Measurements from ENCODE around the gene ILKAP.

Gene ILKAP

DNA sequence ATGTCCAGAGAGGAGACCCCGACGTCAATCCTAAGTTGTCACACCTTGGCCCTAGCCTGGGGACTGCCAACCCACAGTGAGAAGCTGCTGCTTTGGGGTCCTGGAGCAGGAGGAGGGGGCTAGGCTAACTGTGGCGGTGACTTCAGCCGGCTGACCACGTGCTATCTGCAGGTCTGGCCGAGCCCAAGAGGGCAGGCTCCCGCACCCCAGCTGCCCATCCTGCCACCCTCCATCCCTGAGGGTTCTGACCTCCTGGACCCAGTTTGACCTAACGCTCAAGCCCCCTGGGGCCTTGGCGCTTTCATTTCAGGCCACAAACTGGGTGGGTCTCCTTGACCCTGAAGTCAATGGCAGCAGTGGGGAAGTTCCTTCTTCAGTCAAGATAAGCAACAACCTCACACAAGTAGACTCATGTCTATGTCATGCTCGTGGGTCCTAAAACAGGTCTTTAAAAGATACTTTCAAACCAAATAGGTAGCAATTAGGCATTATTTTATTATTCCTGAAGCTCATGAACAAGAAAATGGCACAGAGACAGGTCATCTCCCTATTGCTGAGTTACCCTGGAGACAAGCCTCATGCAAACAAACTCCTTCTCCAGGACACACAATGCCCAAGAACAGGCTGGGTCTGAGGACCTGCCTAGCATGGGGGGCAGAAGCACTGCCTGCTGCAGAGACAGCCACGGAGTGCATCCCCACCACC, 34.1 kb upstream of the ILKAP start:
- DNase-seq (ENCODE audit: low read depth in 2 of 3, low spot score in 2 of 3): no peak

DNA sequence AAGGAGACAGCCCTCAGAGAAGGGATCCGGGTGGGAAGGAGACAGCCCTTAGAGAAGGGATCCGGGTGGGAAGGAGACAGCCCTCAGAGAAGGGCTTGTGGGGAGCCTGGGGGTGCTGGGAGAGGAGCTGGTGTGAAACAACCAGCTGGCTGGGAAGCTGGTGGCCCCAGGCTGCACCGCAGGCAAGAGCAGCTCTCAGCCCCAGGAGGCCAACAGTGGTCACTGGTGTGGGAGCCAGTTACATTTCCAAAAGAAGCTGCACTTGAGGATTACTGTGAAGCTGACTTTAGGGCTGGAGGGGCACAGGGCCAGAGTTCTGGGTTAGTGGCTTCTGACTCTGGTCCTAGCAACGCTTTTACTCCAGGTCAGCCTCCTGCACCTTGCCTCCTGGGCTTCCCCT, 33.1 kb upstream of the ILKAP start:
- no peak for DNase-seq (ENCODE audit: low read depth in 2 of 3, low spot score in 2 of 3)

DNA sequence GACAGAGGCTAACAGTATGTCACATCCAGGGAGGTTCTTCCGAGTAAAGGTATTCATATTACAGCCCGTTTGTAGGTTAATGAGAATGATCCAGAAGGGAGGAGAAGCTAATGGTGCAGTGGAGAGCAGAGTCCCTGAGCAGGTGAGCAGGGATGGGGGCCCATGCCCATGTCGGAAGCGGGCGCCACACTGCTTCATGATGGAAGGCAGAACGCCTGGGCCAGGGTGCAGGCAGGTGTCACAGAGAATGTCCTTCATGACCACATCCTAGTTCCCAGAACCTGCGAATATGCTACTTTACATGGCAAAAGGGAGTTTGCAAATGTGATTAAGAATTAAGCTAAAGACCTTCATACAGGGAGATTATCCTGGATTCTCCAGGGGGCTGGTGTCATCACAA, 32.4 kb upstream of the ILKAP start:
- no peak for DNase-seq (ENCODE audit: low read depth in 2 of 3, low spot score in 2 of 3)

DNA sequence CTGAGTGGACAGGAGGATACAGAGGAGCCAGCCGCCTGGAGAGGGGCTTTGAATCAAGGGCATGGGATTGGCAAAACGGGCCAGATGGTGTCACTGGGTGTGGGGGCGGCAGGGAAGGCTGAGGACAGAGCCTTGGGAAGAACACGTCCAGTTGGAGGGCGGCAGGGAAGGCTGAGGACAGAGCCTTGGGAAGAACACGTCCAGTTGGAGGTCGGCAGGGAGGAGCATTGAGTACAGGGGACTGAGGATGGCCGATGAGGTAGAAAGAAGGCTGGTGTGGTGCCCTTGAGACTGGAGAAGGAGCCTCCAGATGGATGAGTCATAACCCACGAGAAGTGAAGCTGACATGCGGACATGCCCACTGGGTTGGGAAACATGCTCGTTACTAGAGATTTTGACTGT, 31.8 kb upstream of the ILKAP start:
- DNase-seq (ENCODE audit: low read depth in 2 of 3, low spot score in 2 of 3): no peak

DNA sequence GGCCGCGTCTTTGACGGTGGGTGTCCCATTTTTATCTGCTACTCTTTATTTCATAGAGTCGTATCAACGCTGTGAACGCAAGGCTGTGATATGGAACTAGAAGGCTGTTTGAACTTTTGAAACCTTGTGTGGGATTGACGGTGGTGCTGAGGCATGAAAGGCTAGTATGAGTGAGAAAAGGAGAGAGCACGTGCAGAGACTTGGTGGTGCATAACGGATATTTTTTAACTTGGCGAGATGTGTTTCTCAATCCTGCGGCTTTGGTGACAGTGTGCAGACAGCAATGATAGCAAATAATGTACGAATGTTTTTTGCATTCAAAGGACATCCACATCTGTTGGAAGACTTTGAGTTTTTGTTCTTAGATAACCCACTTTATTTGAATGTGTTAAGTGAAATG, 30.1 kb upstream of the ILKAP start:
- no peak for DNase-seq (ENCODE audit: low read depth in 2 of 3, low spot score in 2 of 3)

DNA sequence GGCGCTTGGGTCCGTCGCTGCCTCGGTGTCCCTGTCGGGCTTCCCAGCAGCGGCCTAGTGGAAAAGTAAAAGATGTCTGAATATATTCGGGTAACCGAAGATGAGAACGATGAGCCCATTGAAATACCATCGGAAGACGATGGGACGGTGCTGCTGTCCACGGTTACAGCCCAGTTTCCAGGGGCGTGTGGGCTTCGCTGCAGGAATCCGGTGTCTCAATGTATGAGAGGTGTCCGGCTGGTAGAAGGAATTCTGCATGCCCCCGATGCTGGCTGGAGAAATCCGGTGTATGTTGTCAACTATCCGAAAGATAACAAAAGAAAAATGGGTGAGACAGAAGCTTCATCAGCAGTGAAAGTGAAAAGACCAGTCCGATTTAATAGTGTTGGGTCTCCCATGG, 28.3 kb upstream of the ILKAP start:
- DNase-seq (ENCODE audit: low read depth in 2 of 3, low spot score in 2 of 3): no peak

DNA sequence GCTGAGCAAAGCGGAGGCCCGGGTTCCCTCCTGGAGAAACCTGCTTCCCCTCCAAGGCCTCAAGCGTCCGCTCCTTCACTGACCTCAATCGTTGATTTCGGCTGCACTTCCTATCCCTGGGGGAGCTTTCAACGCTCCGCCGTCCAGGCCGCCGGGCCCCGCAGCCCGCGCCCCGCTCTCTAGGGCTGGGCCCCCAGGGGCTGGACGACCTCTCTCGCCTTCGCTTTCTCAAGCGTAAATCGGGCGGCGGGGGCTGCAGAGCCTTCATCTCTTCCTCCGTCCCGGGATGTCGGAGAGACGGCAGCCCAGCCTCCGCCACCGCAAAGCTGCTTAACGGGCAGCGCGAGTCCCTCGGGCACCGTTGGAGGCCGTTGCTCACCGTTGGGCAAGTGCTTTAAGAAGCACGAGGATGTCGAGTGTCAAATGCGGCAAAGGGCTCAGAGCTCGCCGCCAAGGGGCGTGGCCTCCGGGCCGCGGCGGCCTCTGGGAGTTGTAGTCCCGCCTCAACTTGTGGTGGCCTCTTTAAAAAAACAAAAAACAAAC, 27.8 kb upstream of the ILKAP start:
- peak in 1 of 3 experiments; percentile 50 for DNase-seq (ENCODE audit: low read depth in 2 of 3, low spot score in 2 of 3)

DNA sequence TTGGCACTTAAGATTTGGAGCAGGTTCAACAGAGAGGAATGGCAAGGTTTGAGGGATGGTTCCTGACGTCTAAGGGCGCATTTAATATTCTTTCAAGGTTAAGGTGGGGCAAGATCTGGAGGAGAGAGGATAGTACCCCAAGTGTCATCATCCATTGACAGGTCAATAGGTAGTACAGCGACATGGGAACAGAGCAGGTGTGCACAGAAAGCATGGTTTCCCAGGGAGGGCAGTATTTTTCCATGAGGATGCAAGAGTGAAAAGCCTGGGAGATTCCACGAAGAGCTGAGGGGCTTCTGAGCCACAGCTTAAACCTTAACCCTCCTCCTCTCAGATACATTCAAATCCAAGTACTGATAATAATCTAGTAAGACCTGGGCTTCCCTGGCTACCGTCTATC, 27.2 kb upstream of the ILKAP start:
- no peak for DNase-seq (ENCODE audit: low read depth in 2 of 3, low spot score in 2 of 3)

DNA sequence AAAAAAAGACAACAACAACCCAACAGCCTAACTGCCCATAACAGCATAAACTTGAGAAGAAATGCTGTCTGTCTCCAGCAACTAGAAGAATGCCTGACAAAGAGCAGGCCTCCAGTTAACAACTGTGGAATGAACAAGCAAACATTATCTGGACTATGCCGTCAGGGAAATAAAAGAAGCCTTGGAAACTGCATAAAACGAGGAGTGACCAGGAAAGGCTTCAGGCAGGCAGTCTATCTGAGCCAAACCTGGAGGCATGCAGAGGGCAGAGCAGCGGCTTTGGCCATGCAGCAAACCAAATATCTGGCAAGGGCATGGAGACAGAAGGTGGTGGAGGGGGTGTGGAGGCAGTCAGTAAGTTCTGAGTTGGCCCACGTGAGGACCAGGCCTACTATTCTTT, 25.2 kb upstream of the ILKAP start:
- no peak for DNase-seq (ENCODE audit: low read depth in 2 of 3, low spot score in 2 of 3)

DNA sequence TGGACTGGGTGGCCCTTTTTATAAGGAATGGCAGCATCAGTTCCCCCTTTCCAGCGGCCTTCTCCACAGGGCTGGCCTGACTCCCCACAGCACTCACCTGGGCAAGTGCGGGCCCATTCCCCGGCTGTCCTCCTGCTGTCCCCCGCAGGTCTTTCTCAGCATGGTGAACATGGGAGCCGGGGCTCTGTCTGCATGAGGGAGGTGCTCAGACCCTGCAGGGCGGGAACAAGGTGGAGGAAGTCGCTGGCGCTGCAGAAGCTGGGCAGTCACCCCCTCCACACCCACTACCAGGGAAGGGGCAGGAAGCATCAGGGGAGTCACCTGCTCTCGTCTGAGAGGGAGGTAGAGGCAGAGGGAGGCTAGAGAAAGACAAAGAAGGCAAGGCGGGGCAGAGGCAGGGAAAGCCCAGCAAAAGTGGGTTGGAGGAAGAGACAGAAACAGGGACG, 24.1 kb upstream of the ILKAP start:
- DNase-seq (ENCODE audit: low read depth in 2 of 3, low spot score in 2 of 3): no peak

DNA sequence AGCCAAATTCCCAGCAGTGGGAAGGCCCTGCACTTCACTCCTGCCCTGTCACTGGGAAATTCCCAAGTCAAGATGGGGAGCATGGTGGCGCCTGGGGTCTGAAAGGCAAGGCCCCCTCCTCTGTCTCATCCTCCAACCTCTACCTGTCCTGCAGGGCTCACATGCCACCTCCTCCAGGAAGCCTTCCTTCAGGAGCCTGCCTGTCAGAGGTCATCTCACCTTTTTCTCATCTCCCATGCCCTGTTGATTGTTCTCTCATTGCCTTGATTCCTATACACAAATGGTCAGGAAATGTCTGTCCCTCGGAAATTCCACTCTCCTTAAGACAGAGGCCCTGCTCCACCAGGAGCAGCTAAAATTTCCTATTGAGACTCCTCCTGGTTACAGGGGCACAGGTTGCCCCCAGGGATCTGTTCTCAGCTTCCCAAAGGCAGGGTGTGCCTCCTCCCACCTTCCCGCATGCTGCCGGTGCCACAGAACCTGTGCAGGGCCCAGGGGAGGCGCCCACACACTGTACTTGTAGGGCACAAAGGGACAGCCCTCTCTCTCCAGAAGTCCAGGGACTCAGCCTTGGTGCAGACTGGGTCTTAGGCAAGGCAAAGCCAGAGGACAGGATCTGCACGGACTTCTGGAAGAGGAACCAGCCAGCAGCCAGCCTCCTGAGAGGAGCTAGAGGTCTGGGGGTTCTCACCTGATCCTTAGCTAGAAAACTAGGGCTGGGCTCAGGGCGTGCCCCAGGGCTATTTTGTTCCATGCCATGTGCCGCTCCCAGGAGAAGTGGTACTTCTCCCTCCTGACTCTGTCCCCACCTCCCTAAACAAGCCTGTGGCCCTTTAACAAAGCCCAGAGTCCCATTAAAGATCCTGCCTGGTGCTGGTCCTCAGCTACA, 23.4 kb upstream of the ILKAP start:
- no peak for DNase-seq (ENCODE audit: low read depth in 2 of 3, low spot score in 2 of 3)

DNA sequence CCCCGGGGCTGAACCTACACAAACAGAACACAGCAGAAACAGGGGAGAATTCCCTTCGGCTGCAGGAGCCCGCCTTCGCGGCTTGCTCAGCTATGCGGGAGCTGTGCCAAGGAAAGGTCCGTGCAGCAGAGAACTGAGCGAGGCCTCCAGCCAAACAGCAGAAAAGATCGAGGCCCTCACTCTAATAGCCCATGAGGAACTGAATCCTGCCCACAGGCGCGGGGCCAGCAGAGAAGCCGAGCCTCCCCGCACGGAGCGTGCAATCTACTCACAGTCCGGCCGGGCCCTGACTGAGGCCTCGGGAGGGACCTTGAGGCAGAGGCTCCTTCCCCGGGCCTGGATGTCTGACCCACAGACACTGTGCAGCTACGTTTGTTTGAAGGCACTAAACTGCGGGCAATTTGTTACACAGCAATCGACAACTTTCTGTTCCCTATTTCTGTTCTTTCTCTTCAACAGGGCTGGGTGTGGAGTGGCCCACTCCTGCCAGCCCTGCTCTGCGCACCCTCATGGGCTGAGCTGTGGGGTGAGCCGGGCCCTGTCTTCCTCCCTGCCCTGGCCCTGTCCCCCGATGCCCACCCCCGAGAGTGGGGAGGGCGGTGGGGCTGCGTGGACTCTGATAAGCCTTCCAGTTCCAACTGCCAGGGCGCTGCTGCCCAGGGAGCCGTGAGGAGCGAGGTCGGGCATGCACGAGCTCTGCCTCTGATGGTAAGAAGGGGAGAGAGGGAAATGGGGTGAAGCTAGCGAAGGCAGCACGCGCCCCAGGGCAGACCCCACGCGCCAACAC, 22.6 kb upstream of the ILKAP start:
- no peak for DNase-seq (ENCODE audit: low read depth in 2 of 3, low spot score in 2 of 3)

DNA sequence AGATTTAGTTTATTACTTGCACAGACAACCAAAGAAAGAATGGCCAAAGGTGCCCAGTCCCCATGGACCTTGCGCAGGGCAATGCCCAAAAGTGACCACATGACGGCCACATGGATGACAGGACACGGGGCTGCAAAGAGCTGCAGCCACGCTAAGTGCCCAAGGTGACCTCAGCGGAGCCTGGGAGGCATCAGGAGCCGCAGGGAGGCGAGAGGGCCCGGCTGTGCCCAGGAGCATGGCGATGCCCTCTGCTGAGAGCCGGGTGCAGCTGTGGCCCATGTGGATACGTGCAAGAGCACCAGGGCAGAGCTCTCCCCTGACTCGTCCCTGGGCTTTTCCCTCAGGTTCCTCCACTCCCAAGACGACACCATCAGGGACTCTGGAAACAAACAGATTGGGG, 21.6 kb upstream of the ILKAP start:
- no peak for DNase-seq (ENCODE audit: low read depth in 2 of 3, low spot score in 2 of 3)

DNA sequence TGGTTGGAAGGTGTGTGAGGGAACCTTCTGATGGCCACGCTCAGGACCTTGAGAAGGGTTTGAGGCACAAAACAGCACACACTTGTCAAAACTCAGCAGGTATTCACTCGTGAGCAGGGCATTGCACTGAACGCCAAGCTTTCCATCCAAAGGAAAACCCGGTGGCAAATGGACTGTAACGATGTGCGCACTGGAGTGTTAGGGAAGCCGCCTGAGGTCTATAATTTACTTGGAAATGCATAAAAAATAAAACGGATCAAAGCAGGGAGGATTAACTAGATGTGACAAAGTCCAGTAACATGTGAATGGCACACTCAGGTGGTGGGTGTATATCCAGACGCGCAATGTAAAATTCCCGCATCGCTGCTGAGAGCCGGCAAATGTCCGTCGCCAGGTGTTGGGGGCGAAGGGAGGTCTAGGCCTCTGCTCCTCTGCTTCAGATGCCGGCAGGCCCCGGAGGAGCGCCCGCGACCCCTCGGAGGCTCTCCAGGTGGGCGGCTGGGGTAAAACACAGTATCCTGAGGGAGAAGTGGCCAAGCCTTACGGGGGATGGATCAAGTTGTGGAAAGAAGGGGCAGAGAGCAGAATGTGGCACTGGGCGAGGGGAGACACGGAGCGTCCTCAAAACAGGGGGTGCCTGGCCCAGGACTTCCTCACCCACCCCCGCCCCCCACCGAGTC, 21.0 kb upstream of the ILKAP start:
- no peak for DNase-seq (ENCODE audit: low read depth in 2 of 3, low spot score in 2 of 3)

DNA sequence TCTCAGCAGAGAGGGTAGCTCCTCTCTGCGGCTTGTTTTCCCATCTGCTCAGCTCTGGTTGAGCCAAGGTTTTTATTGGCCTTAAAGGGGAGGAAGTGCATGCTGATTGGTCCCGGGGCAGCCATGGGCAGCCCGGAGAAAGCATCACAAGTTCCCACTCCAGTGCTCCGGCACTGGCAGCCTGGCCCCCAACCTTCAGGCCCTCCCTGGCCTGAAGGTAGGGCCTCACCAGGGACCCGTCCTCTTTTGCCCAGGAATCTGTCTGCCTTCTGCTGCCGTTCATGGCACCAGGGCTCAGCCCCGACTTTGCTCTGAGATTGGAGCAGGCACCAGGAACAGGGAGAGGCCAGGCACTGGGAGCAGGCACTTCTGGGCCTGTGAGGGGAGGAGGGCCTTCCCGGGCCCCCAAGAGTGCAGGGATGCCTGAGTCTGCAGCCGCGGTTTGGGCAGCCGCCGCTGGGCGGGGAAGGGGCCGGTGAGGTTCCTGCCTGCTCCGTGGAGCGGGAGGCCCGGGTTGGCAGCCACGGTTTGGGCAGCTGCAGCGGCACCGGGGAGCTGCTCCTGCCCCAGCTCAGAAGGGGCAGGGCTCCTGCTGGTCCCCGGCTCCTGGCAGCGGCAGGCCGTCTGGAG, 17.5 kb upstream of the ILKAP start:
- no peak for DNase-seq (ENCODE audit: low read depth in 2 of 3, low spot score in 2 of 3)

DNA sequence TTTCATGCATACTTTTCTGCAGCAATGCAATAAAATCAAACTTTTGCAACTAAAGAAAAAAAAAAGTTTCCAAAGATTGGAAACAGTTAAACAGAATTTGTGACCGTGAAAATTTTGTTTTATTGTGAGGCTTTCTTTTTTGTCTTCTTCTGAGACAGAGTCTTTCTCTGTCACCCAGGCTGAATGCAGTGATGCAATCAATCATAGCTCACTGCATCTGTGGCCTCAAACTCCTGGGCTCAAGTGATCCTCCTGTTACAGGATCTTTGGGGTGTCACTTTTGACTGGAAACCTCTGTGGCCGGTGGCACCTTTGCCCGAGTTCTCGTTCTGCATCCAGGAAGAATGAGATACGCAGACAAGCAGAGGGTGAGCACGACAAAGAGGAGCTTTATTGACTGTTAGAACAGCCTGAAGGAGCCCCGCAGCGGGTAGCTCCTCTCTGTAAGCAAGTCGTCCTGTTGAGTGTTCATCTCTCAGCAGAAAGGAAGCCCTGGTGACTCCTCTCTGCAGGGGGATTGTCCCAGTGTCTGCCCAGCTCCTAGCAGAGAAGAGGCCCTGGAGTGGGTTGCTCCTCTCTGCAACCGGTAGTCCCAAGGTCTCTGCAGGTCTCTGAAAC, 16.9 kb upstream of the ILKAP start:
- no peak for DNase-seq (ENCODE audit: low read depth in 2 of 3, low spot score in 2 of 3)

DNA sequence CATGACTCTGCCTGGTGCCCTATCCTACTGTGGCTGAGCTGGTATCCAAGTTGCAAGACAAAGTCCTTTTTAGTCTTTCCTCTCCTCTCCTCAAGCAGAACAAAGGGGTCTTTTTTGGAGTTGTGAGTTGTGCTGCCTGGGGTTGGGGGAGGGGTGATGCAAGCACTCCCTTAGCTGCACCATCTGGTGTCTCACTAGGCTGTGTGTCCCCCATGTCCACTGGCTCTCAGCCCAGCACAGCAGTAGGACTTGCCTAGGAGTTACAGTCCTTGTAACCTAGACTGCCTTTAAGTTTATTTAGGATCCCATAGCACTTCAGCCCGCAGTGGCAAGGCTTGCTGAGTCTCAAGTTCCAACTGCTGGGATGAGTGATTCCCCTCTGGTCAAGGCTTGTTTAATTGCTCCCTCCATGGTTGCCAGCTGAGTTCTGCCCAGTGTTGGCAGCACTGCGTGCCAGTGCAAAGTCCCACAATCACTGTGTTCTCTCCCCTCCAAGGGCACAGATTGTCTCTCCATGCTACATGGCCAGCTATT, 13.2 kb upstream of the ILKAP start:
- DNase-seq (ENCODE audit: low read depth in 2 of 3, low spot score in 2 of 3): no peak

DNA sequence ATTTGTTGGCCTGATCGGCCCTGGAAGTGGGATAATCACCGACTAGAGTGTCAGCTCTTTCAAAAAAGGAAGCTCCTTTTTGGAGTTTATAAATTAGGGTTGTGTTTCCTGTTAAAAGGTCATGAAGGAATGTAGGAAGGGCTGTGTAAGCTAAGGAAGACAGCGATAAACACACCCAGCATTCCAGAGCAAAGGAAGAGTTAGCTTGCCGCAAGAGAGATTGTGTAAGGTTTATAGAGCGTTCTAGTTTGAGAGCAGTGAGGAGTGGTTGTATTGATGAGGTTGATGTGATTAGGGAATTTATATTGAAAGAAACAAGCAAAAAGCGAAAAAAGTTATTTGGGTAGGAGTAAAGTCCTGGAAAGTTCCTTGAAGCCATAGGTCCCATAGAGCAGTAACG, 3.5 kb upstream of the ILKAP start:
- DNase-seq (ENCODE audit: low read depth in 2 of 3, low spot score in 2 of 3): no peak

DNA sequence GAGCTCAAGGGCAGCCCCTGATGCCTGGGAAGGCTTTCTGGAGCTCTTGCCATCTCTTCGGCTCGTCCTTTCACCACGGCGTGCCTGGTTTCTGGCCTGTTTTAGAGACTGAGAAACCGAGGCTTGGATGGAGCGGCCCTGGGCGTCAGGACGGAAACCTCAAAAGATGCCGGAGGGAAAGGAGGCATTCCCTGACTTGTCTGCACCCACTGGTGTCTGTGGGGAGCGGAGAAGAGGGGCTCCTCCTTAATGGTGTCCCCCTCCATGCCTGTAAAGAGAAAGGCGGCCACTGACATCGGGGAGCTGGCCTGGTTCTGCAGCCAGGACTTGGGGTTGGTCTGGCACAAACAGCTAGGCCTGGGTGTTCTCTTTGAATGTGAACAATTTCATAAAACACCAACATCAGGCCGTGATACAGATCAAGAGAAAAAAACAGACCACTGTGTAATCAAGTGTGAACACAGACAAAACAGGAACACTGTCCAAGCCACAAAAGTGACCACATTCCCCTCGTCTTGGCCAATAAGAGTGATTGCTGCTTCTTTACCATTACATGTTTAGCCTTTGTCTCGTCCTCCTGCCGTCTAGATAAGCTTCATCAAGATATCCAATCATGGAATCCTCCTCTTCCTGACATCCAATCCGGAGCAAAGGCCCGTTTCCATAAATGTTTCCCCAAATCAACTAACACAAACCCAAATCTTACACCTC, 633 bp upstream of the ILKAP start:
- DNase-seq (ENCODE audit: low read depth in 2 of 3, low spot score in 2 of 3): no peak
